ENCODE data around the gene TIGD4.
"Not testable (repeated sequence)": the region's sequence is repeated elsewhere in the genome, so short reads cannot be mapped to it uniquely, and the experiment has no call there.

- not testable (repeated sequence) for TF ChIP-seq CTCF (conservative IDR thresholded peaks at IDR 0.05); ZFX (IDR thresholded peaks at IDR 0.05)
Measured at GRCh38 chr4:152765069-152765737, 14.3 kb downstream of the TIGD4 start.

Measured in C4-2B (cell line).